H1 (cell line): Measurements from ENCODE around the gene BCKDHB. TPM values are rescaled to one million over a fixed set of nuclear protein-coding genes. Genes with fewer than 3 reads are reported as not detected.

Experiments used
- CTCF ChIA-PET: fragments of 300-600 bp; sonication (Branson Sonifier 250); formaldehyde crosslinking; loops from one replicate; lab custom pipeline; 2021; ENCODE audit not compliant: partially characterized antibody; lab: Charles Lee
- POLR2A ChIA-PET: fragments of 300-600 bp; sonication (Branson Sonifier 250); formaldehyde crosslinking; loops from one replicate; lab custom pipeline; 2021; ENCODE audit warnings: inconsistent platforms; ENCODE audit not compliant: partially characterized antibody; lab: Charles Lee
- DNase-seq, 2 experiments: peaks; one replicate each; pipeline versions ENCODE4 v3.0.0 to v3.0.0-alpha.2; 2010 to 2022; ENCODE audit warnings: low spot score in 2 of 2, low read depth in 1 of 2, mixed read lengths in 1 of 2
- FAIRE-seq: peaks from 2 replicates; lab custom pipeline; 2011; peaks lifted over from hg19 to GRCh38; lab: Jason Lieb, UNC
- H2AFZ ChIP-seq: 2 replicates; pipeline ENCODE4 v1.8.1; 2012; ENCODE audit warnings: low read length, inconsistent platforms
- H2AK5ac ChIP-seq: 2 replicates; pipeline ENCODE4 v1.6.1; 2013; ENCODE audit warnings: low read depth, low read length
- H2BK120ac ChIP-seq: replicated peaks from 2 replicates; pipeline ENCODE3; 2013; ENCODE audit warnings: low read depth, low read length, inconsistent platforms
- H2BK12ac ChIP-seq: 2 replicates; pipeline ENCODE4 v1.6.1; 2013; ENCODE audit warnings: low read depth, low read length
- H2BK15ac ChIP-seq: 2 replicates; pipeline ENCODE4 v1.6.1; 2013; ENCODE audit warnings: low read length
- H2BK20ac ChIP-seq: 2 replicates; pipeline ENCODE4 v1.6.1; 2013; ENCODE audit warnings: low read length
- H2BK5ac ChIP-seq: 2 replicates; pipeline ENCODE4 v1.6.1; 2013; ENCODE audit warnings: low read depth, low read length
- H3K14ac ChIP-seq: 2 replicates; pipeline ENCODE4 v1.6.1; 2013; ENCODE audit warnings: inconsistent platforms; ENCODE audit not compliant: insufficient read length
- H3K18ac ChIP-seq: 2 replicates; pipeline ENCODE4 v1.6.1; 2013; ENCODE audit warnings: low read length; ENCODE audit errors: extremely low read depth
- H3K23ac ChIP-seq: 2 replicates; pipeline ENCODE4 v1.6.1; 2013; ENCODE audit warnings: inconsistent platforms; ENCODE audit not compliant: insufficient read length
- H3K23me2 ChIP-seq: 2 replicates; pipeline ENCODE4 v1.6.1; 2013; ENCODE audit warnings: low read depth, low read length
- H3K27ac ChIP-seq: 2 replicates; pipeline ENCODE4 v1.6.1; 2011; ENCODE audit warnings: low read depth, low read length, inconsistent platforms
- H3K27me3 ChIP-seq, 4 experiments: replicated peaks in 1 of 4; 1 replicate in 1 of 4; 2 replicates in 3 of 4; pipeline versions ENCODE4 v1.6.1 to v1.8.1; 2011 to 2013; ENCODE audit warnings: low read length in 3 of 4, mild to moderate bottlenecking in 3 of 4, inconsistent platforms in 2 of 4, mixed read lengths in 2 of 4, moderate library complexity in 1 of 4; ENCODE audit not compliant: control insufficient read depth in 3 of 4, insufficient read depth in 3 of 4; ENCODE audit errors: extremely low read depth in 1 of 4
- H3K36me3 ChIP-seq, 4 experiments: 2 replicates each; pipeline versions ENCODE4 v1.6.1 to v1.8.1; 2011 to 2013; ENCODE audit warnings: mild to moderate bottlenecking in 4 of 4, low read length in 3 of 4, moderate library complexity in 2 of 4, control low read depth in 1 of 4, inconsistent platforms in 1 of 4; ENCODE audit not compliant: insufficient read depth in 4 of 4, control insufficient read depth in 2 of 4
- H3K4ac ChIP-seq: replicated peaks from 2 replicates; pipeline ENCODE3; 2013; ENCODE audit warnings: low read length, low read depth, mixed read lengths, inconsistent platforms; ENCODE audit not compliant: insufficient read length
- H3K4me1 ChIP-seq, 4 experiments: replicated peaks in 1 of 4; 1 replicate in 1 of 4; 2 replicates in 3 of 4; pipeline versions ENCODE4 v1.6.1 to v1.8.1; 2011 to 2013; ENCODE audit warnings: low read length in 3 of 4, inconsistent platforms in 2 of 4, mixed read lengths in 1 of 4; ENCODE audit not compliant: insufficient read depth in 4 of 4, control insufficient read depth in 3 of 4
- H3K4me2 ChIP-seq, 2 experiments: 2 replicates each; pipeline versions ENCODE4 v1.6.1 to v1.8.1; 2011 to 2013; ENCODE audit warnings: low read depth in 2 of 2, low read length in 2 of 2, control low read depth in 1 of 2, inconsistent platforms in 1 of 2, mild to moderate bottlenecking in 1 of 2; ENCODE audit not compliant: insufficient read depth in 1 of 2
- H3K4me3 ChIP-seq, 4 experiments: fragments of 200-600, 300-600 bp in 1 of 4; sonication (generic), shearing (Covaris generic), sonication (Bioruptor Twin) in 1 of 4; 2 replicates each; pipeline versions ENCODE4 v1.5.1 to v1.8.1; 2011 to 2016; ENCODE audit warnings: low read length in 4 of 4, low read depth in 3 of 4, control low read depth in 2 of 4, inconsistent platforms in 2 of 4, mild to moderate bottlenecking in 2 of 4, mixed read lengths in 1 of 4, moderate library complexity in 1 of 4; ENCODE audit not compliant: insufficient read depth in 2 of 4; ENCODE audit errors: extremely low read depth in 1 of 4
- H3K56ac ChIP-seq: replicated peaks from 2 replicates; pipeline ENCODE3; 2013; ENCODE audit warnings: low read depth, mild to moderate bottlenecking, mixed read lengths, low read length, inconsistent platforms; ENCODE audit not compliant: insufficient read length
- H3K79me1 ChIP-seq: 2 replicates; pipeline ENCODE4 v1.6.1; 2013; ENCODE audit warnings: low read depth, low read length, control low read depth
- H3K79me2 ChIP-seq, 2 experiments: 2 replicates each; pipeline versions ENCODE4 v1.6.1 to v1.8.1; 2012 to 2013; ENCODE audit warnings: low read length in 2 of 2, mild to moderate bottlenecking in 2 of 2, inconsistent platforms in 1 of 2; ENCODE audit not compliant: insufficient read depth in 2 of 2, control insufficient read depth in 1 of 2
- H3K9ac ChIP-seq, 4 experiments: replicated peaks in 1 of 4; 1 replicate in 1 of 4; 2 replicates in 3 of 4; pipeline versions ENCODE4 v1.6.1 to v1.8.1; 2011 to 2013; ENCODE audit warnings: low read depth in 3 of 4, low read length in 3 of 4, control low read depth in 2 of 4, mild to moderate bottlenecking in 2 of 4, moderate library complexity in 2 of 4, inconsistent platforms in 1 of 4; ENCODE audit errors: extremely low read depth in 1 of 4
- H3K9me3 ChIP-seq, 2 experiments: 2 replicates each; pipeline versions ENCODE4 v1.6.1 to v1.8.1; 2012 to 2013; ENCODE audit warnings: mild to moderate bottlenecking in 2 of 2, moderate library complexity in 2 of 2, control low read depth in 1 of 2, inconsistent platforms in 1 of 2, low read depth in 1 of 2, low read length in 1 of 2, mixed read lengths in 1 of 2; ENCODE audit not compliant: insufficient read depth in 2 of 2
- H4K20me1 ChIP-seq, 2 experiments: replicated peaks in 1 of 2; 2 replicates each; pipeline versions ENCODE3 to v1.8.1; 2011 to 2013; ENCODE audit warnings: inconsistent platforms in 2 of 2, low read length in 2 of 2, mild to moderate bottlenecking in 1 of 2; ENCODE audit not compliant: insufficient read depth in 2 of 2, control insufficient read depth in 1 of 2
- H4K5ac ChIP-seq: 2 replicates; pipeline ENCODE4 v1.6.1; 2013; ENCODE audit warnings: low read length, low read depth, mixed read lengths, inconsistent platforms; ENCODE audit not compliant: insufficient read length
- H4K8ac ChIP-seq: 2 replicates; pipeline ENCODE4 v1.8.0; 2013; ENCODE audit warnings: mild to moderate bottlenecking, moderate library complexity, low read length, inconsistent platforms; ENCODE audit not compliant: insufficient read depth; ENCODE audit errors: extremely low read depth
- H4K91ac ChIP-seq: replicated peaks from 2 replicates; pipeline ENCODE3; 2013; ENCODE audit warnings: low read length, mixed read lengths, inconsistent platforms; ENCODE audit not compliant: insufficient read length
- EGR1 ChIP-seq: IDR thresholded peaks from 2 replicates; pipeline ENCODE4 v1.6.1; 2011; ENCODE audit warnings: low read depth, low read length, borderline replicate concordance
- KDM1A ChIP-seq: fragments of 200-600, 300-600 bp; sonication (generic); IDR thresholded peaks from 2 replicates; pipeline ENCODE4 v1.7.1; 2016; ENCODE audit warnings: mild to moderate bottlenecking, low read length, borderline replicate concordance
- SP4 ChIP-seq: IDR thresholded peaks from 2 replicates; pipeline ENCODE4 v1.6.1; 2012; ENCODE audit warnings: low read length, inconsistent platforms
- TAF1 ChIP-seq: IDR thresholded peaks from 2 replicates; pipeline ENCODE4 v1.6.1; 2011; ENCODE audit warnings: mild to moderate bottlenecking, low read depth, low read length
- TCF12 ChIP-seq: IDR thresholded peaks from 2 replicates; pipeline ENCODE4 v1.6.1; 2011; ENCODE audit warnings: low read depth, mild to moderate bottlenecking, low read length
- WGBS, 2 experiments: shearing (Covaris generic) in 1 of 2; methylation state at CpG; one replicate each; pipeline versions ENCODE4 v1.1.6 to v1.1.7; 2013 to 2015; ENCODE audit warnings: low lambda C conversion rate in 2 of 2, mixed read lengths in 2 of 2, inconsistent platforms in 1 of 2, low coverage in 1 of 2, missing lambda C conversion rate in 1 of 2; ENCODE audit not compliant: insufficient replicate concordance in 2 of 2, insufficient coverage in 1 of 2, insufficient read length in 1 of 2; ENCODE audit errors: extremely low coverage in 1 of 2, missing lambda C conversion rate in 1 of 2; 5-methylcytosine and 5-hydroxymethylcytosine counted together
- polyA plus RNA-seq, 7 experiments: library from polyadenylated mRNA; depleted of rRNA in 3 of 7; stranded (reverse) in 5 of 7; unstranded in 2 of 7; fragments of >200 nt in 5 of 7; fragments of 200-250 nt in 2 of 7; gene quantifications; 1 replicate in 5 of 7; 2 replicates in 1 of 7; 4 replicates in 1 of 7; pipeline versions ENCODE4 v1.2.1 to v1.2.3, GENCODE V29; 2011 to 2013; ENCODE audit warnings: missing spikeins in 2 of 7, mixed read lengths in 2 of 7
- total RNA-seq: library from RNA; stranded (reverse); fragmentation: NEBNext Ultra II Directional; extraction: Animal tissue kit (Norgen Biotek cat#: 25700); gene quantifications from 2 replicates; pipeline ENCODE4 v1.2.1, GENCODE V29; 2021

The BCKDHB gene
- total and polyA plus RNA-seq, 2 of the 8 experiments (the other 6 are each of a cell fraction or from before 2014, with no cell fraction given): 22.1 to 30.8 TPM

DNA sequence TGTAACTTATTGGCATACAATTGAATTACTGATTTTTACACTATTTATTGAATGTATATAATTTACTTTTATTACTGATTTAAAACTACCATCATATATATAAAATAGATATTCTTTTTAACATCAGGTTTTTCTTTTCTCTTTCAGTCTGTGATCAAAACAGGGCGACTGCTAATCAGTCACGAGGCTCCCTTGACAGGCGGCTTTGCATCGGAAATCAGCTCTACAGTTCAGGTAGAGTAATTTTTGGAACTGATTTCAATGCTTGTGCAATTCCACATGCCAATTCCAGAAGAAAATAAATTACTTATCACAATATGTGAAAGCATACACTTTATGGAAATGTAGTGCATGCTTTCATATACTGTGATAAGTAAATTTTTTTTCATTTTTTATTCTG is 166.5 kb downstream of the BCKDHB start:
- POLR2A ChIA-PET: no interaction called here
- Histone ChIP-seq H2BK5ac (no peak overlapping the region), H3K18ac (no peak overlapping the region), H2BK15ac (no peak overlapping the region), H2AFZ (no peak overlapping the region), H3K79me2 (no peaks in the 10 kb centered on the region), H2BK120ac (no peak overlapping the region), H3K36me3 (no peaks in the 10 kb centered on the region), H3K23ac (no peak overlapping the region), H2BK20ac (no peak overlapping the region), H3K4ac (no peak overlapping the region), H3K9me3 (no peaks in the 10 kb centered on the region), H3K27me3 (no peaks in the 10 kb centered on the region), H4K8ac (no peak overlapping the region), H3K56ac (no peak overlapping the region), H3K79me1 (no peaks in the 10 kb centered on the region), H3K4me3 (no peak overlapping the region), H3K27ac (no peak overlapping the region), H4K20me1 (no peaks in the 10 kb centered on the region), H3K4me2 (no peak overlapping the region), H3K14ac (no peak overlapping the region), H3K9ac (no peak overlapping the region), H4K5ac (no peak overlapping the region), H3K23me2 (no peaks in the 10 kb centered on the region), H2AK5ac (no peak overlapping the region), H3K4me1 (no peaks in the 10 kb centered on the region), H4K91ac (no peak overlapping the region), H2BK12ac (no peak overlapping the region)
- TF ChIP-seq TAF1: no peak
- no peak for TF ChIP-seq EGR1
- no peak for TF ChIP-seq SP4
- no peak for TF ChIP-seq KDM1A
- TF ChIP-seq TCF12: no peak
- CTCF ChIA-PET: no interaction called here
- 95% methylated on average over 4 of the region's 4 CpGs; no CpG with 5 or more reads in 1 of the 2 experiments for WGBS, 2 experiments
- FAIRE-seq (no peak), DNase-seq (no peak)
